H9 (cell line): ENCODE results near the gene ZNF784. TPM values are rescaled to one million over a fixed set of nuclear protein-coding genes. Genes with fewer than 3 reads are reported as not detected.

Source experiments
- DNase-seq: peaks from one replicate; pipeline ENCODE4 v3.0.0-alpha.2; 2017
- H2AFZ ChIP-seq: one replicate; pipeline ENCODE4 v1.6.1; 2013; ENCODE audit warnings: mild to moderate bottlenecking, low read length, control low read depth, moderate library complexity
- H2AK5ac ChIP-seq: 2 replicates; pipeline ENCODE4 v1.6.1; 2013; ENCODE audit warnings: low read length, control low read depth, mixed read lengths; ENCODE audit not compliant: insufficient read length
- H2BK120ac ChIP-seq: one replicate; pipeline ENCODE4 v1.6.1; 2013; ENCODE audit warnings: low read depth, mild to moderate bottlenecking, low read length, control low read depth, inconsistent platforms; ENCODE audit not compliant: poor library complexity, severe bottlenecking
- H2BK12ac ChIP-seq: 2 replicates; pipeline ENCODE4 v1.6.1; 2013; ENCODE audit warnings: low read length, control low read depth, mixed read lengths, low read depth; ENCODE audit not compliant: insufficient read length
- H2BK15ac ChIP-seq: 2 replicates; pipeline ENCODE4 v1.6.1; 2013; ENCODE audit warnings: low read depth, low read length, control low read depth
- H2BK20ac ChIP-seq: one replicate; pipeline ENCODE4 v1.6.1; 2013; ENCODE audit warnings: low read depth, mild to moderate bottlenecking, low read length, control low read depth, inconsistent platforms; ENCODE audit not compliant: poor library complexity, severe bottlenecking
- H2BK5ac ChIP-seq: 2 replicates; pipeline ENCODE4 v1.6.1; 2013; ENCODE audit warnings: low read length, control low read depth, mixed read lengths; ENCODE audit not compliant: insufficient read length
- H3K14ac ChIP-seq: 2 replicates; pipeline ENCODE4 v1.6.1; 2013; ENCODE audit warnings: low read length, control low read depth; ENCODE audit not compliant: insufficient read depth
- H3K18ac ChIP-seq: 2 replicates; pipeline ENCODE4 v1.6.1; 2013; ENCODE audit warnings: low read depth, mild to moderate bottlenecking, mixed read lengths, low read length, control low read depth; ENCODE audit not compliant: insufficient read length
- H3K23ac ChIP-seq: 2 replicates; pipeline ENCODE4 v1.6.1; 2013; ENCODE audit warnings: low read length, control low read depth, mixed read lengths, low read depth; ENCODE audit not compliant: insufficient read length
- H3K23me2 ChIP-seq: 2 replicates; pipeline ENCODE4 v1.6.1; 2013; ENCODE audit warnings: low read depth, mild to moderate bottlenecking, mixed read lengths, low read length, control low read depth; ENCODE audit not compliant: insufficient read length, poor library complexity, severe bottlenecking
- H3K27ac ChIP-seq: 2 replicates; pipeline ENCODE4 v1.5.1; 2013; ENCODE audit warnings: low read length, control low read depth, mixed read lengths, low read depth; ENCODE audit not compliant: insufficient read length
- H3K27me3 ChIP-seq: 2 replicates; pipeline ENCODE4 v1.6.1; 2013; ENCODE audit warnings: low read length, control low read depth, inconsistent platforms; ENCODE audit not compliant: insufficient read depth
- H3K4ac ChIP-seq: 2 replicates; pipeline ENCODE4 v1.6.1; 2013; ENCODE audit warnings: low read depth, mild to moderate bottlenecking, control low read depth, inconsistent platforms, low read length, moderate library complexity
- H3K4me1 ChIP-seq: 2 replicates; pipeline ENCODE4 v1.6.1; 2013; ENCODE audit warnings: low read length, control low read depth, inconsistent platforms; ENCODE audit not compliant: insufficient read depth
- H3K4me2 ChIP-seq: 2 replicates; pipeline ENCODE4 v1.6.1; 2013; ENCODE audit warnings: low read length, control low read depth, mixed read lengths; ENCODE audit not compliant: insufficient read length, insufficient read depth
- H3K56ac ChIP-seq: 2 replicates; pipeline ENCODE4 v1.6.1; 2013; ENCODE audit warnings: low read depth, mild to moderate bottlenecking, mixed read lengths, low read length, control low read depth; ENCODE audit not compliant: insufficient read length
- H3K79me1 ChIP-seq: 2 replicates; pipeline ENCODE4 v1.6.1; 2013; ENCODE audit warnings: low read depth, mild to moderate bottlenecking, moderate library complexity, low read length, control low read depth, inconsistent platforms; ENCODE audit not compliant: insufficient read depth, poor library complexity, severe bottlenecking
- H3K79me2 ChIP-seq: 2 replicates; pipeline ENCODE4 v1.6.1; 2013; ENCODE audit warnings: low read length, control low read depth, inconsistent platforms; ENCODE audit not compliant: insufficient read depth
- H3K9ac ChIP-seq: 2 replicates; pipeline ENCODE4 v1.6.1; 2013; ENCODE audit warnings: low read length, control low read depth, mixed read lengths; ENCODE audit not compliant: insufficient read length; ENCODE audit errors: extremely low read depth
- H3K9me3 ChIP-seq: one replicate; pipeline ENCODE4 v1.6.1; 2013; ENCODE audit warnings: low read depth, low read length, inconsistent platforms; ENCODE audit not compliant: control insufficient read depth
- H3T11ph ChIP-seq: one replicate; pipeline ENCODE4 v1.6.1; 2013; ENCODE audit warnings: mild to moderate bottlenecking, low read length, control low read depth, inconsistent platforms
- H4K20me1 ChIP-seq: one replicate; pipeline ENCODE4 v1.6.1; 2013; ENCODE audit not compliant: control insufficient read depth, insufficient read length, insufficient read depth
- H4K5ac ChIP-seq: 2 replicates; pipeline ENCODE4 v1.6.1; 2013; ENCODE audit warnings: low read depth, mild to moderate bottlenecking, mixed read lengths, low read length, control low read depth; ENCODE audit not compliant: insufficient read length
- H4K8ac ChIP-seq: replicated peaks from 2 replicates; pipeline ENCODE4 v1.6.1; 2013; ENCODE audit warnings: low read length, control low read depth, mixed read lengths, low read depth; ENCODE audit not compliant: insufficient read length
- H4K91ac ChIP-seq: 2 replicates; pipeline ENCODE4 v1.6.1; 2013; ENCODE audit warnings: low read depth, mild to moderate bottlenecking, moderate library complexity, mixed read lengths, low read length, control low read depth; ENCODE audit not compliant: insufficient read length
- H3K27ac Mint-ChIP-seq, 3 experiments: 2 replicates in 2 of 3; 3 replicates in 1 of 3; pipeline ENCODE4 v1.8.0; 2020 to 2021; ENCODE audit warnings: mixed read lengths in 3 of 3, mild to moderate bottlenecking in 1 of 3, moderate library complexity in 1 of 3
- H3K27me3 Mint-ChIP-seq: 2 replicates; pipeline ENCODE4 v1.8.0; 2021; ENCODE audit warnings: low read depth, mild to moderate bottlenecking, moderate library complexity, mixed read lengths
- H3K36me3 Mint-ChIP-seq, 3 experiments: 2 replicates in 2 of 3; 3 replicates in 1 of 3; pipeline ENCODE4 v1.8.0; 2020 to 2021; ENCODE audit warnings: low read depth in 3 of 3, mixed read lengths in 3 of 3; ENCODE audit not compliant: insufficient read depth in 1 of 3
- H3K4me1 Mint-ChIP-seq, 2 experiments: 2 replicates each; pipeline ENCODE4 v1.8.0; 2020; ENCODE audit warnings: mixed read lengths in 2 of 2
- H3K4me3 Mint-ChIP-seq, 2 experiments: 2 replicates in 1 of 2; 3 replicates in 1 of 2; pipeline ENCODE4 v1.8.0; 2020 to 2021; ENCODE audit warnings: mild to moderate bottlenecking in 2 of 2, mixed read lengths in 2 of 2, moderate library complexity in 1 of 2
- H3K9me3 Mint-ChIP-seq, 2 experiments: 2 replicates in 1 of 2; 3 replicates in 1 of 2; pipeline ENCODE4 v1.8.0; 2020; ENCODE audit warnings: mild to moderate bottlenecking in 2 of 2, mixed read lengths in 2 of 2, moderate library complexity in 1 of 2
- WGBS: extraction: QIAGEN DNeasy Blood & Tissue Kit; methylation state at CpG from one replicate; pipeline ENCODE4 v1.1.7; 2013; ENCODE audit warnings: missing lambda C conversion rate, low lambda C conversion rate, mixed read lengths; ENCODE audit not compliant: insufficient read length; ENCODE audit errors: extremely low coverage; 5-methylcytosine and 5-hydroxymethylcytosine counted together
- total RNA-seq: library from RNA; stranded (reverse); gene quantifications from 2 replicates; pipeline ENCODE4 v1.2.1, GENCODE V29; 2021
- TF ChIP-seq, protein P1 (sequence below): fragments of 200-600 bp; sonication (generic); conservative IDR thresholded peaks from 3 replicates; pipeline ENCODE4 v1.8.0; 2021; ENCODE audit warnings: antibody characterized with exemption, mild to moderate bottlenecking

Gene ZNF784
- total RNA-seq, 1 experiment from 2014 or later, result 10.7 TPM

GRCh38 chr19:55652311-55653128 lies 28.2 kb upstream of the ZNF784 start:
- no peak overlapping the region for H2AK5ac ChIP-seq
- peaks cover 20% of the 10 kb centered on the region for H3K79me2 ChIP-seq
- H2BK120ac ChIP-seq, result no peak overlapping the region
- Mint-ChIP-seq H3K4me1 (peaks cover 26 to 28% of the 10 kb centered on the region in 2 experiments), H3K27ac (peak overlapping the region in 2 of 3 experiments; percentile 59 to 89; a peak in 3 of 7 replicates), H3K36me3 (peaks cover 6 to 49% (median 31%) of the 10 kb centered on the region in 3 experiments; a peak in 6 of 7 replicates), H3K4me3 (peak overlapping the region; percentile 41 to 93), H3K9me3 (peaks cover 0 to 3% of the 10 kb centered on the region in 2 experiments; a peak in 3 of 5 replicates), H3K27me3 (no peaks in the 10 kb centered on the region; the same call in 1 of the 2 replicates)
- peaks cover 5% of the 10 kb centered on the region for H4K20me1 ChIP-seq
- H3K56ac ChIP-seq, result no peak overlapping the region
- H3K23me2 ChIP-seq, result peaks cover 31% of the 10 kb centered on the region
- H3K9ac ChIP-seq, result no peak overlapping the region
- no peak overlapping the region for H3T11ph ChIP-seq
- H4K5ac ChIP-seq, result no peak overlapping the region
- no peak overlapping the region for H3K27ac ChIP-seq
- H3K79me1 ChIP-seq, result no peaks in the 10 kb centered on the region
- H3K4me2 ChIP-seq, result no peak overlapping the region
- H3K14ac ChIP-seq, result no peak overlapping the region
- H3K27me3 ChIP-seq, result no peaks in the 10 kb centered on the region
- no peak overlapping the region for H2AFZ ChIP-seq
- H3K23ac ChIP-seq, result no peak overlapping the region
- no peak overlapping the region for H2BK5ac ChIP-seq
- no peak overlapping the region for H4K91ac ChIP-seq
- H3K4me1 ChIP-seq, result peaks cover 5% of the 10 kb centered on the region; the same call in 1 of the 2 replicates
- no peak overlapping the region for H4K8ac ChIP-seq
- no peak overlapping the region for H2BK15ac ChIP-seq
- no peak overlapping the region for H3K18ac ChIP-seq
- no peak overlapping the region for H2BK12ac ChIP-seq
- H3K9me3 ChIP-seq, result no peaks in the 10 kb centered on the region
- WGBS, result no CpG with 5 or more reads among the region's 71 CpGs
- no peak overlapping the region for H2BK20ac ChIP-seq
- DNase-seq, result peak; percentile 83
- no peak overlapping the region for H3K4ac ChIP-seq
- TF ChIP-seq, protein P1, sequence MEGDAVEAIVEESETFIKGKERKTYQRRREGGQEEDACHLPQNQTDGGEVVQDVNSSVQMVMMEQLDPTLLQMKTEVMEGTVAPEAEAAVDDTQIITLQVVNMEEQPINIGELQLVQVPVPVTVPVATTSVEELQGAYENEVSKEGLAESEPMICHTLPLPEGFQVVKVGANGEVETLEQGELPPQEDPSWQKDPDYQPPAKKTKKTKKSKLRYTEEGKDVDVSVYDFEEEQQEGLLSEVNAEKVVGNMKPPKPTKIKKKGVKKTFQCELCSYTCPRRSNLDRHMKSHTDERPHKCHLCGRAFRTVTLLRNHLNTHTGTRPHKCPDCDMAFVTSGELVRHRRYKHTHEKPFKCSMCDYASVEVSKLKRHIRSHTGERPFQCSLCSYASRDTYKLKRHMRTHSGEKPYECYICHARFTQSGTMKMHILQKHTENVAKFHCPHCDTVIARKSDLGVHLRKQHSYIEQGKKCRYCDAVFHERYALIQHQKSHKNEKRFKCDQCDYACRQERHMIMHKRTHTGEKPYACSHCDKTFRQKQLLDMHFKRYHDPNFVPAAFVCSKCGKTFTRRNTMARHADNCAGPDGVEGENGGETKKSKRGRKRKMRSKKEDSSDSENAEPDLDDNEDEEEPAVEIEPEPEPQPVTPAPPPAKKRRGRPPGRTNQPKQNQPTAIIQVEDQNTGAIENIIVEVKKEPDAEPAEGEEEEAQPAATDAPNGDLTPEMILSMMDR, result no peak
